MCF 10A (cell line): ENCODE data around the gene SLC16A2. TPM values are rescaled to one million over a fixed set of nuclear protein-coding genes. Genes with fewer than 3 reads are reported as not detected.
"Not testable (repeated sequence)": the region's sequence is repeated elsewhere in the genome, so short reads cannot be mapped to it uniquely, and the experiment has no call there.

Experiments used
- BruUV-seq: library from RNA; stranded (reverse); fragments of 400-500 nt; replicated peaks from 2 replicates; lab custom pipeline; 2021; lab: Mats Ljungman, UMichigan
- CTCF ChIA-PET: fragments of 300-600 bp; sonication (Branson Sonifier 250); formaldehyde crosslinking; extraction: SDS; loops from one replicate; lab custom pipeline; 2021; ENCODE audit warnings: antibody characterized with exemption, inconsistent platforms; lab: Yijun Ruan, JAX
- POLR2A ChIA-PET: fragments of 300-600, 350-650 bp; sonication (Branson Sonifier 250); formaldehyde crosslinking; extraction: SDS; loops from one replicate; lab custom pipeline; 2020; ENCODE audit warnings: antibody characterized with exemption, inconsistent platforms; lab: Yijun Ruan, JAX
- DNase-seq: peaks from one replicate; pipeline ENCODE4 v3.0.0-alpha.2; 2018; ENCODE audit not compliant: unreplicated experiment
- H3K27ac Mint-ChIP-seq: one replicate; pipeline ENCODE4 v1.8.0; 2022; ENCODE audit warnings: mild to moderate bottlenecking, low read depth, mixed read lengths; ENCODE audit not compliant: unreplicated experiment
- H3K27me3 Mint-ChIP-seq: one replicate; pipeline ENCODE4 v1.8.0; 2022; ENCODE audit warnings: mixed read lengths; ENCODE audit not compliant: insufficient read depth, unreplicated experiment
- H3K36me3 Mint-ChIP-seq: one replicate; pipeline ENCODE4 v1.8.0; 2022; ENCODE audit warnings: mild to moderate bottlenecking, moderate library complexity, mixed read lengths; ENCODE audit not compliant: insufficient read depth, unreplicated experiment
- H3K4me1 Mint-ChIP-seq: one replicate; pipeline ENCODE4 v1.8.0; 2022; ENCODE audit warnings: mixed read lengths; ENCODE audit not compliant: insufficient read depth, unreplicated experiment
- H3K4me3 Mint-ChIP-seq: one replicate; pipeline ENCODE4 v1.8.0; 2022; ENCODE audit warnings: mild to moderate bottlenecking, moderate library complexity, mixed read lengths; ENCODE audit not compliant: unreplicated experiment
- H3K9me3 Mint-ChIP-seq: one replicate; pipeline ENCODE4 v1.8.0; 2022; ENCODE audit warnings: mixed read lengths; ENCODE audit not compliant: unreplicated experiment
- CTCF ChIP-seq: fragments of 200-600 bp; IDR thresholded peaks from one replicate; pipeline ENCODE4 v1.8.0; 2022; ENCODE audit warnings: antibody characterized with exemption, mild to moderate bottlenecking; ENCODE audit not compliant: unreplicated experiment
- intact Hi-C: fragments of 100-400 bp; cut with micrococcal nuclease; formaldehyde crosslinking; loops from 2 replicates; pipeline ENCODE4 v1.14.1; 2022
- total RNA-seq: library from RNA; stranded (reverse); gene quantifications from 2 replicates; pipeline ENCODE4 v1.2.3, GENCODE V29; 2022

Gene SLC16A2
- total RNA-seq, 1 experiment from 2014 or later = 11.9 TPM

DNA sequence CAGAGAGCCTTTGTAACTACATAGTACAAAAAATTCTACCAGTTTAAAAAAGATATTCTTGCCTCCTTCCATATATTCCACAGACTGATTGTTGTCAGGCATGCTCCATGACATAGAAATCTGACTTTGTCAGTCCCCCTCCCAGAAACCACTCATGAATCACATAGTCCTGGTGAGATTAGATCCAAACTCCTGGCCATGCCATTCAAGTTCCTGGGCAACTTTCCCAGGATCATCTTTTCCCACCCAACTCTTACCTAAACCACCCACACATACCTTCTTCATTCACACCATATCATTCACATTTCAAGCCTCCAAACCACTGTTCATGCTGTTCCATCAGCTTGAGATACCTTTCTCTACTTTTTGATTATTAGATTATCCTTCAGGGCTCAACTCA lies 46.4 kb downstream of the SLC16A2 start:
- intact Hi-C loops = no loop called here
- Mint-ChIP-seq H3K27me3 (peaks cover 34% of the 10 kb centered on the region), H3K27ac (no peak overlapping the region), H3K36me3 (no peaks in the 10 kb centered on the region), H3K9me3 (no peaks in the 10 kb centered on the region), H3K4me1 (peaks cover 6% of the 10 kb centered on the region), H3K4me3 (no peak overlapping the region)
- POLR2A ChIA-PET = no interaction called here
- peak; percentile 20 for DNase-seq
- no TSS peak for BruUV-seq
- CTCF ChIA-PET = interaction anchor here (0.6 kb wide), 1 partner anchor 55 kb away, joined by 3 read pairs; no protein-coding TSS in a partner anchor
- TF ChIP-seq CTCF = no peak

DNA sequence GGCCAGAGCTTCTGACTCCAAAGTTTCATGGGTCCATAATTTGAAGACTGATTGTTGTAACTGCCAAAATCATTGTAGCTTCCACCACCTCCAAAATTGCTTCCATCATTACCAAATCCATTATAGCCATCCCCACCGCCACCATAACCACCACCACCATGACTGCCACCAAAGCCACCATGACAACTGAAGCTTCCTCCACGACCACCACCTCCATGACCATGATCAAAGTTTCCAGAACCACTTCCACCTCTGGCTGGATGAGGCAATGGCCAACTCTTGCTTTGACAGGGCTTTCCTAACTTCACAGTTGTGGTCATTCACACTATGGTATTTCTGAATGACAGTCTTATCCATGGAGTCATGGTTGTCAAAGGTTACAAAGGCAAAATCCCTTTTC lies 51.8 kb downstream of the SLC16A2 start:
- Mint-ChIP-seq H3K27me3 (peaks cover 30% of the 10 kb centered on the region), H3K9me3 (peaks cover 11% of the 10 kb centered on the region)
- BruUV-seq, H3K36me3 Mint-ChIP-seq, H3K4me3 Mint-ChIP-seq, H3K4me1 Mint-ChIP-seq, DNase-seq, POLR2A ChIA-PET, intact Hi-C loops, H3K27ac Mint-ChIP-seq: not testable (repeated sequence)
- CTCF ChIA-PET = interaction anchor here (0.6 kb wide), 1 partner anchor 13 kb away, joined by 3 read pairs; no protein-coding TSS in a partner anchor

DNA sequence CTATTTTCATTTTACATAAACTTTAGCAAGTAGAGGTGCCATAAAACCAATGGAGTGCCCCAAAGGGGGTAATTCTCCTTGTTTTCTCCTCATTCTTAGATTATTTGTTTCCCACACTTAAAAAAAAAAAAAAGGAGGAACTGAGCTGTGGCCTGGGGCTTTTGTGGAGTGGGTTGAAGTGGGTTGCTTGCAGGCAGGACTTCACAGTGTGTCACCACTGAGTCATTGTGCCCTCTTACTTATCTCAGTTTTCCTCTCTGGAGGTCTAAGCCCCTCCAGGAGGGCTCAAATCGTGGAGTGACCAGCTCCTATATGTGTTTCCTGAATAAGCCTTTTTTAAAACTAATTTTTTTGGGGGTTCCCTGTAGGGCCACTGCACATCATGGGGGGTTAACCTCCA lies 69.0 kb downstream of the SLC16A2 start:
- no peaks in the 10 kb centered on the region for H3K27me3 Mint-ChIP-seq
- no peak for DNase-seq
- H3K4me3 Mint-ChIP-seq = no peak overlapping the region
- H3K4me1 Mint-ChIP-seq = no peaks in the 10 kb centered on the region
- ChIA-PET CTCF (interaction anchor here (0.9 kb wide), 1 partner anchor 106 kb away, joined by 5 read pairs; no protein-coding TSS in a partner anchor), POLR2A (no interaction called here)
- intact Hi-C loops = no loop called here
- no peak overlapping the region for H3K27ac Mint-ChIP-seq
- H3K9me3 Mint-ChIP-seq = no peaks in the 10 kb centered on the region
- no TSS peak for BruUV-seq
- no peaks in the 10 kb centered on the region for H3K36me3 Mint-ChIP-seq
- no peak for TF ChIP-seq CTCF

GRCh38 chrX:74492720-74493201 lies 71.5 kb downstream of the SLC16A2 start:
- H3K9me3 Mint-ChIP-seq = no peaks in the 10 kb centered on the region
- CTCF ChIA-PET = interaction anchor here (1.0 kb wide), 1 partner anchor 42 kb away, joined by 5 read pairs; no protein-coding TSS in a partner anchor

More at GRCh38 chrX:74492720-74493201, 71.5 kb downstream of the SLC16A2 start:
- POLR2A ChIA-PET = no interaction called here
- intact Hi-C loops = no loop called here
- H3K4me1 Mint-ChIP-seq = no peaks in the 10 kb centered on the region
- no peak overlapping the region for H3K27ac Mint-ChIP-seq
- no TSS peak for BruUV-seq
- no peaks in the 10 kb centered on the region for H3K36me3 Mint-ChIP-seq
- DNase-seq = peak; percentile 3
- no peak overlapping the region for H3K4me3 Mint-ChIP-seq
- TF ChIP-seq CTCF = no peak
- H3K27me3 Mint-ChIP-seq = peaks cover 14% of the 10 kb centered on the region
